Osteocyte (in vitro differentiated cells): ENCODE data around the gene COL6A6. TPM values are rescaled to one million over a fixed set of nuclear protein-coding genes. Genes with fewer than 3 reads are reported as not detected.
A peak's percentile ranks its signal among the peaks of the same experiment; 100 is the strongest.

Experiments used
- DNase-seq: peaks from one replicate; pipeline ENCODE4 v3.0.0; 2021; ENCODE audit warnings: mixed read lengths; ENCODE audit not compliant: unreplicated experiment; ENCODE audit errors: extremely low spot score
- H3K27ac Mint-ChIP-seq: one replicate; pipeline ENCODE4 v1.8.0; 2021; ENCODE audit warnings: mild to moderate bottlenecking, mixed read lengths; ENCODE audit not compliant: unreplicated experiment
- H3K27me3 Mint-ChIP-seq: one replicate; pipeline ENCODE4 v1.8.0; 2021; ENCODE audit warnings: mixed read lengths; ENCODE audit not compliant: unreplicated experiment
- H3K36me3 Mint-ChIP-seq: one replicate; pipeline ENCODE4 v1.8.0; 2021; ENCODE audit warnings: mixed read lengths; ENCODE audit not compliant: unreplicated experiment
- H3K4me1 Mint-ChIP-seq: one replicate; pipeline ENCODE4 v1.8.0; 2021; ENCODE audit warnings: mixed read lengths; ENCODE audit not compliant: unreplicated experiment
- H3K4me3 Mint-ChIP-seq: one replicate; pipeline ENCODE4 v1.8.0; 2021; ENCODE audit warnings: mild to moderate bottlenecking, moderate library complexity, mixed read lengths; ENCODE audit not compliant: unreplicated experiment
- H3K9me3 Mint-ChIP-seq: one replicate; pipeline ENCODE4 v1.8.0; 2021; ENCODE audit warnings: mixed read lengths; ENCODE audit not compliant: unreplicated experiment
- CTCF ChIP-seq: fragments of 200-600 bp; sonication (generic); IDR thresholded peaks from 2 replicates; pipeline ENCODE4 v1.5.0; 2021; ENCODE audit warnings: antibody characterized with exemption, mild to moderate bottlenecking, moderate library complexity
- total RNA-seq: library from RNA; stranded (reverse); gene quantifications from 2 replicates; pipeline ENCODE4 v1.2.1, GENCODE V29; 2021

Gene COL6A6
- total RNA-seq, 1 donor from 2014 or later: not detected

DNA sequence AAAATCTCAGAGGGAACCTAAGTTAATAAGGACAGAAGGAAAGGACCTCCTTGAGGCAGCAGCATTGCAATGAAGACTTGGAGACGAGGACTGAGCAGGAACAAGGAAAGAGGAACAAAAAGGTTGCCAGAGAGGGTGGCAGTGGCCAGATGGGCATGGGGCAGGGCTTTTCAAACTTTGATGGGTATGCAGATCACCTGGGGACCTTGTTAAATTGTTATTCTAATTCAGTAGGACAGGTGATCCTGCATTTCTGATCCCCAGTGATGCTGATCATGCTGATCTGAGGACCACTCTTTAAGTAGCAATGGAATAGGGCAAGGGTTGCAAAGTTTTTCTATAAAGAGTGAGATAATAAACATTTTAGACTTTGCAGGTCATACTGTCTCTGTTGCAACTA is 11.1 kb downstream of the COL6A6 start:
- DNase-seq: no peak
- H3K4me1 Mint-ChIP-seq: no peaks in the 10 kb centered on the region
- peaks cover 16% of the 10 kb centered on the region for H3K27me3 Mint-ChIP-seq
- TF ChIP-seq CTCF: no peak
- no peak overlapping the region for H3K4me3 Mint-ChIP-seq
- H3K9me3 Mint-ChIP-seq: no peaks in the 10 kb centered on the region
- H3K27ac Mint-ChIP-seq: no peak overlapping the region
- H3K36me3 Mint-ChIP-seq: no peaks in the 10 kb centered on the region

GRCh38 chr3:130529486-130530215 is 12.7 kb downstream of the COL6A6 start:
- peaks cover 11% of the 10 kb centered on the region for H3K27me3 Mint-ChIP-seq
- H3K9me3 Mint-ChIP-seq: no peaks in the 10 kb centered on the region
- no peaks in the 10 kb centered on the region for H3K36me3 Mint-ChIP-seq
- TF ChIP-seq CTCF: no peak
- no peaks in the 10 kb centered on the region for H3K4me1 Mint-ChIP-seq
- DNase-seq: no peak
- no peak overlapping the region for H3K27ac Mint-ChIP-seq
- H3K4me3 Mint-ChIP-seq: no peak overlapping the region

- no peaks in the 10 kb centered on the region for H3K4me1 Mint-ChIP-seq
- no peak for DNase-seq
- H3K4me3 Mint-ChIP-seq: no peak overlapping the region
- no peak overlapping the region for H3K27ac Mint-ChIP-seq
- no peak for TF ChIP-seq CTCF
- H3K9me3 Mint-ChIP-seq: no peaks in the 10 kb centered on the region
- peaks cover 16% of the 10 kb centered on the region for H3K27me3 Mint-ChIP-seq
- H3K36me3 Mint-ChIP-seq: no peaks in the 10 kb centered on the region
These were observed 16.3 kb downstream of the COL6A6 start for GRCh38 chr3:130533247-130533646.

GRCh38 chr3:130537673-130538304 is 20.8 kb downstream of the COL6A6 start:
- peaks cover 16% of the 10 kb centered on the region for H3K27me3 Mint-ChIP-seq
- no peak for DNase-seq
- H3K9me3 Mint-ChIP-seq: no peaks in the 10 kb centered on the region
- H3K36me3 Mint-ChIP-seq: no peaks in the 10 kb centered on the region
- no peak for TF ChIP-seq CTCF
- H3K27ac Mint-ChIP-seq: no peak overlapping the region
- no peaks in the 10 kb centered on the region for H3K4me1 Mint-ChIP-seq
- H3K4me3 Mint-ChIP-seq: no peak overlapping the region

GRCh38 chr3:130539005-130539404 is 22.0 kb downstream of the COL6A6 start:
- Mint-ChIP-seq H3K4me1 (no peaks in the 10 kb centered on the region), H3K36me3 (no peaks in the 10 kb centered on the region), H3K4me3 (no peak overlapping the region), H3K27ac (no peak overlapping the region), H3K9me3 (no peaks in the 10 kb centered on the region), H3K27me3 (peaks cover 16% of the 10 kb centered on the region)
- peak; percentile 67 for TF ChIP-seq CTCF
- DNase-seq: no peak
